Measurements from ENCODE around the gene SAP30BP.

GRCh38 chr17:75636381-75637142 is 30.6 kb upstream of the SAP30BP start:
- TF ChIP-seq CTCF (IDR thresholded peaks at IDR 0.05) (no peak), POLR2A (IDR thresholded peaks at IDR 0.05) (no peak), POLR2AphosphoS5 (IDR thresholded peaks at IDR 0.05) (no peak), EP300 (IDR thresholded peaks at IDR 0.05) (no peak)

Measured in gastroesophageal sphincter (tissue), 3 donors.